ENCODE results near the gene SULT2B1.

The SULT2B1 gene

GRCh38 chr19:48635966-48636858 lies 84.2 kb downstream of the SULT2B1 start:
- TF ChIP-seq, protein P1, sequence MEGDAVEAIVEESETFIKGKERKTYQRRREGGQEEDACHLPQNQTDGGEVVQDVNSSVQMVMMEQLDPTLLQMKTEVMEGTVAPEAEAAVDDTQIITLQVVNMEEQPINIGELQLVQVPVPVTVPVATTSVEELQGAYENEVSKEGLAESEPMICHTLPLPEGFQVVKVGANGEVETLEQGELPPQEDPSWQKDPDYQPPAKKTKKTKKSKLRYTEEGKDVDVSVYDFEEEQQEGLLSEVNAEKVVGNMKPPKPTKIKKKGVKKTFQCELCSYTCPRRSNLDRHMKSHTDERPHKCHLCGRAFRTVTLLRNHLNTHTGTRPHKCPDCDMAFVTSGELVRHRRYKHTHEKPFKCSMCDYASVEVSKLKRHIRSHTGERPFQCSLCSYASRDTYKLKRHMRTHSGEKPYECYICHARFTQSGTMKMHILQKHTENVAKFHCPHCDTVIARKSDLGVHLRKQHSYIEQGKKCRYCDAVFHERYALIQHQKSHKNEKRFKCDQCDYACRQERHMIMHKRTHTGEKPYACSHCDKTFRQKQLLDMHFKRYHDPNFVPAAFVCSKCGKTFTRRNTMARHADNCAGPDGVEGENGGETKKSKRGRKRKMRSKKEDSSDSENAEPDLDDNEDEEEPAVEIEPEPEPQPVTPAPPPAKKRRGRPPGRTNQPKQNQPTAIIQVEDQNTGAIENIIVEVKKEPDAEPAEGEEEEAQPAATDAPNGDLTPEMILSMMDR (IDR thresholded peaks at IDR 0.05) = no peak

- TF ChIP-seq, protein P1 (IDR thresholded peaks at IDR 0.05) = no peak
These were observed 85.0 kb downstream of the SULT2B1 start, which contains the start of gene DBP for GRCh38 chr19:48636859-48637448. DBP (minus strand) TSS chr19:48637379; CDS start chr19:48636994, 385 bp downstream.

GRCh38 chr19:48637449-48637947 lies 85.5 kb downstream of the SULT2B1 start:
- TF ChIP-seq, protein P1 (IDR thresholded peaks at IDR 0.05) = no peak

GRCh38 chr19:48637948-48638830 lies 86.2 kb downstream of the SULT2B1 start:
- TF ChIP-seq, protein P1 (IDR thresholded peaks at IDR 0.05) = no peak; the same call in 1 of the 2 replicates

DNA sequence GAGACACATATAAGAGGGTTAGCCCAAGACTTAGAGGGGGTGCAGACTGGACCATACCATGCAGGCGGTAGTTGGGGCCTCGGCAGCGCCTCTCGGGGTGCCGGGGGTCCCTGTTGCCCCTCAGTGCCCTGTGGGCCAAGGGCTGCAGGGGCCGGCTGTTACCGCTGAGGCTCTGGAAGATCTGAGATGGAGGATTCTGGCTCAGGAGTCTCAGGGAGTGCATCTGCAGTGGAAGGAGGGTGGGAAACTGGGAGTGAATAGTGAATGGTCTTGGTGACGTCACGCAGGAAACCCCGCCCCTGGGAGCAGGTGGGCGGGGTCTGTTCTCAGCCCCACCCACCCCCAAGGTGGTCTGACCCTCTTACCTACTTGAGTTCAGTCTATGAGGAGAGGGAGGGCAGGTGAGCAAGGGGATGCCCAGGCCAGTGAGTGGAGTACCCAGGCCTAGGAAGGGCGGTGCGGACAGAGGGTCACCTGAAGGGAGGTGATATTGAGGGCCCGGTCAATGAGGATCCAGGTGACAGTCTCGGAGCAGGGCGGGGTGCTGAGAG lies 86.9 kb downstream of the SULT2B1 start:
- TF ChIP-seq, protein P1 (IDR thresholded peaks at IDR 0.05) = no peak

DNA sequence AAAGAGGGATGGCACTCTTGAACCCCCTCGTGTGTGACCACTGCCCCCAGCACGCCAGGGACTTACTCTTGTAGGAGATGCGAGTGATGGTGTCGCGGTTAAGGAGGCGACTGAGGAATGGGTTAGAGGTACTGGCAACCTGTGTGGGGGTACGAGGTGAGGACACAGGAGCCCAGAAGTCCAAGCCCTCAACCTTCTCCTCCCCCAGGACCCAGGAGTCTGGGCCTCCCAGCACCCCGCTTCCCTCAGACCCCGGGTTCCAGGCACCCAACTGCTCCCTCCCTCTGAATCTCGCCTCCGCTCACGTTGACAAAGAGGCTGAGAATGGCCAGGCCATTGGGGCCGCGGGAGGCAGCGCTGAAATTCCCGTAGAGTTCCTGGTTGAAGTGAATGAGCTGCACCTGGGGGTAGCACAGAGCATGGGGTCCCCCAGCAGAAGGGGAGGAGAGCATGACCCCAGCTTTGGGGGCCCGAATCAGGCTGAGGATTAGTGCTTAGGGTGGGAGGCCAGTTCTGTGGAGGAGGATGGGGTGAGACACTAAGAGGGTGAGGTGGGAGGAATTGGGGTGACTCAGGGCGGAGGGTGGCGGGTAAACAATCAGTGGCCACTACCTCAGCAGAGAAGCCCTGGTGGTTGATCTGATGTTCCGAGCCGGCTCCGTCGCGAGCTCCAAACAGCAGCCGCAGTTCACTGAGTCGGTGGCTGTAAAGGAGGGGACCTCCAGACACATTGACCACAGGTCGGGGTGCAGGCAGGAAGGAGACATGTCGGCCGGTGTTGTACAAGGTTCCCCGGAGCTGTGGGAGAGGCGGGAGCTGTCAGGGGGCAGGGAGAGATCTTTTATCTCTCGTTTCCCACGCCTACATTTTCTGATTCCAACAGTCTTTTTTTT lies 87.8 kb downstream of the SULT2B1 start:
- TF ChIP-seq, protein P1 (IDR thresholded peaks at IDR 0.05) = no peak
